Gastrocnemius medialis (tissue), 4 donors: ENCODE results near the gene SRRM3.
"Not testable (repeated sequence)": the region's sequence is repeated elsewhere in the genome, so short reads cannot be mapped to it uniquely, and the experiment has no call there.

Experiments
- CTCF ChIP-seq, 5 experiments: fragments of 450-650 bp in 3 of 5; fragments of 200-600 bp in 2 of 5; sonication (generic) in 2 of 5; IDR thresholded peaks in 4 of 5; conservative IDR thresholded peaks in 1 of 5; 1 replicate in 4 of 5; 2 replicates in 1 of 5; pipeline ENCODE4 v1.5.1; 2016 to 2019; ENCODE audit warnings: antibody characterized with exemption in 5 of 5, mild to moderate bottlenecking in 3 of 5, moderate library complexity in 3 of 5
- POLR2A ChIP-seq, 2 donors: fragments of 450-650 bp; IDR thresholded peaks; one replicate each; pipeline ENCODE4 v1.6.1; 2017; ENCODE audit warnings: antibody characterized with exemption in 2 of 2, mild to moderate bottlenecking in 2 of 2, moderate library complexity in 2 of 2

- TF ChIP-seq CTCF (IDR thresholded peaks at IDR 0.05 in 4 of 5, conservative IDR thresholded peaks at IDR 0.05 in 1 of 5); POLR2A (IDR thresholded peaks at IDR 0.05): not testable (repeated sequence)
Observed at GRCh38 chr7:76242517-76243063, 40.9 kb downstream of the SRRM3 start.
